A549 (cell line): ENCODE results near the gene GSK3A. TPM values are rescaled to one million over a fixed set of nuclear protein-coding genes. Genes with fewer than 3 reads are reported as not detected.

Experiments
- ATAC-seq, 2 experiments: fragments of 200-7000 bp in 1 of 2; fragments of >200 bp in 1 of 2; cut with Nextera tagmentation in 1 of 2; cut with Tn5 transposase in 1 of 2; 3 replicates each; pipeline versions ENCODE4 v1.8.0 to v1.9.1; 2018 to 2020; ENCODE audit warnings: mild to moderate bottlenecking in 1 of 2, moderate library complexity in 1 of 2
- CTCF ChIA-PET: fragments of 300-600 bp; sonication (Branson Sonifier 250); formaldehyde crosslinking; extraction: SDS; loops from one replicate; lab custom pipeline; 2021; ENCODE audit warnings: antibody characterized with exemption, inconsistent platforms; lab: Yijun Ruan, JAX
- POLR2A ChIA-PET: fragments of 350-600 bp; formaldehyde crosslinking; extraction: SDS; loops from one replicate; lab custom pipeline; 2021; ENCODE audit warnings: antibody characterized with exemption, inconsistent platforms; lab: Yijun Ruan, JAX
- DNase-seq, 2 experiments: peaks; one replicate each; pipeline versions ENCODE4 v3.0.0 to v3.0.0-alpha.2; 2011 to 2016; ENCODE audit warnings: low read depth in 1 of 2, low spot score in 1 of 2
- FAIRE-seq: peaks from 2 replicates; lab custom pipeline; 2011; peaks lifted over from hg19 to GRCh38; lab: Jason Lieb, UNC
- H3K27ac ChIP-seq, 2 experiments: fragments of >200 bp; sonication (Bioruptor Twin); formaldehyde crosslinking; 3 replicates each; pipeline ENCODE4 v1.5.1; 2016 to 2017
- H3K4me1 ChIP-seq: fragments of >200 bp; sonication (Bioruptor Twin); formaldehyde crosslinking; 3 replicates; pipeline ENCODE4 v1.6.1; 2016
- H3K4me2 ChIP-seq: fragments of >200 bp; sonication (Bioruptor Twin); formaldehyde crosslinking; 3 replicates; pipeline ENCODE4 v1.6.1; 2016
- H3K4me3 ChIP-seq: fragments of >200 bp; sonication (Bioruptor Twin); formaldehyde crosslinking; 3 replicates; pipeline ENCODE4 v1.5.1; 2016
- H3K9me3 ChIP-seq: fragments of >200 bp; sonication (Bioruptor Twin); formaldehyde crosslinking; 3 replicates; pipeline ENCODE4 v1.6.1; 2016
- ATOH8 ChIP-seq: fragments of 250-450 bp; sonication (Bioruptor Pico); IDR thresholded peaks from 2 replicates; pipeline ENCODE4 v1.5.0; 2020; ENCODE audit warnings: low read depth, mild to moderate bottlenecking, moderate library complexity
- BCL3 ChIP-seq: fragments of >200 bp; sonication (Bioruptor Twin); formaldehyde crosslinking; IDR thresholded peaks from 3 replicates; pipeline ENCODE4 v1.6.1; 2016
- BHLHE40 ChIP-seq: IDR thresholded peaks from 2 replicates; pipeline ENCODE4 v1.6.1; 2012; ENCODE audit warnings: low read depth, low read length, inconsistent platforms
- CEBPB ChIP-seq, 2 experiments: fragments of >200 bp in 1 of 2; sonication (Bioruptor Twin) in 1 of 2; formaldehyde crosslinking in 1 of 2; IDR thresholded peaks; 2 replicates each; pipeline ENCODE4 v1.6.1; 2012 to 2016
- CHD2 ChIP-seq: fragments of 150-350 bp; IDR thresholded peaks from 2 replicates; pipeline ENCODE4 v1.6.1; 2014; ENCODE audit warnings: low read length; ENCODE audit not compliant: partially characterized antibody
- E2F6 ChIP-seq: IDR thresholded peaks from 2 replicates; pipeline ENCODE4 v1.6.1; 2012; ENCODE audit warnings: low read depth, borderline replicate concordance
- EHMT2 ChIP-seq: fragments of 200-600 bp; sonication (generic); IDR thresholded peaks from 2 replicates; pipeline ENCODE4 v1.6.1; 2016; ENCODE audit warnings: antibody characterized with exemption, low read depth, mild to moderate bottlenecking, moderate library complexity
- EP300 ChIP-seq, 2 experiments: fragments of >200 bp; sonication (Bioruptor Twin); formaldehyde crosslinking; IDR thresholded peaks; 2 replicates in 1 of 2; 3 replicates in 1 of 2; pipeline ENCODE4 v1.6.1; 2016 to 2017
- ESRRA ChIP-seq: fragments of 150-350 bp; IDR thresholded peaks from 2 replicates; pipeline ENCODE4 v1.6.1; 2014; ENCODE audit warnings: mild to moderate bottlenecking, low read length, borderline replicate concordance
- FOSB ChIP-seq: fragments of 250-450 bp; sonication (Bioruptor Pico); IDR thresholded peaks from 2 replicates; pipeline ENCODE4 v1.5.0; 2020; ENCODE audit warnings: mild to moderate bottlenecking, moderate library complexity
- FOXS1 ChIP-seq: fragments of 250-450 bp; sonication (Bioruptor Pico); IDR thresholded peaks from 2 replicates; pipeline ENCODE4 v1.5.0; 2020; ENCODE audit warnings: mild to moderate bottlenecking, moderate library complexity
- HES2 ChIP-seq: fragments of >200 bp; sonication (Bioruptor Twin); formaldehyde crosslinking; IDR thresholded peaks from 2 replicates; pipeline ENCODE4 v1.6.1; 2016
- HEYL ChIP-seq: fragments of 250-450 bp; sonication (Bioruptor Pico); IDR thresholded peaks from 2 replicates; pipeline ENCODE4 v1.8.0; 2021; ENCODE audit warnings: mild to moderate bottlenecking, moderate library complexity
- HMGXB4 ChIP-seq: fragments of 250-450 bp; sonication (Bioruptor Pico); IDR thresholded peaks from 2 replicates; pipeline ENCODE4 v1.5.0; 2021; ENCODE audit warnings: mild to moderate bottlenecking, moderate library complexity, borderline replicate concordance
- KDM1A ChIP-seq: fragments of 200-600 bp; sonication (generic); IDR thresholded peaks from 2 replicates; pipeline ENCODE4 v1.6.1; 2016; ENCODE audit warnings: low read depth, mild to moderate bottlenecking
- MAFK ChIP-seq: fragments of 450-650 bp; IDR thresholded peaks from 2 replicates; pipeline ENCODE4 v1.6.1; 2014; ENCODE audit not compliant: partially characterized antibody
- MAX ChIP-seq: IDR thresholded peaks from 2 replicates; pipeline ENCODE4 v1.6.1; 2012
- MAZ ChIP-seq: fragments of 150-350 bp; IDR thresholded peaks from 2 replicates; pipeline ENCODE4 v1.6.1; 2014; ENCODE audit warnings: antibody characterized with exemption, low read depth, low read length, borderline replicate concordance
- MYC ChIP-seq: IDR thresholded peaks from 2 replicates; pipeline ENCODE4 v1.6.1; 2012; ENCODE audit warnings: mild to moderate bottlenecking, inconsistent platforms, low read length, improper control_type of control experiment, borderline replicate concordance
- PHF8 ChIP-seq: fragments of 200-600 bp; sonication (generic); IDR thresholded peaks from 2 replicates; pipeline ENCODE4 v1.6.1; 2016; ENCODE audit warnings: low read depth, mild to moderate bottlenecking, antibody characterized with exemption, moderate library complexity, borderline replicate concordance
- POLR2AphosphoS2 ChIP-seq: conservative IDR thresholded peaks from 2 replicates; pipeline ENCODE4 v1.6.1; 2012; ENCODE audit warnings: low read length, improper control_type of control experiment, inconsistent platforms
- RARB ChIP-seq: fragments of 250-450 bp; sonication (Bioruptor Pico); IDR thresholded peaks from 2 replicates; pipeline ENCODE4 v1.8.0; 2021; ENCODE audit warnings: mild to moderate bottlenecking, moderate library complexity
- SMC3 ChIP-seq: fragments of >200 bp; sonication (Bioruptor Twin); formaldehyde crosslinking; IDR thresholded peaks from 3 replicates; pipeline ENCODE4 v1.6.1; 2018; ENCODE audit warnings: inconsistent platforms
- SREBF2 ChIP-seq: fragments of 450-650 bp; IDR thresholded peaks from 2 replicates; pipeline ENCODE4 v1.6.1; 2014; ENCODE audit warnings: mild to moderate bottlenecking, moderate library complexity
- TP53 ChIP-seq: fragments of 250-450 bp; sonication (Bioruptor Pico); IDR thresholded peaks from 2 replicates; pipeline ENCODE4 v1.5.0; 2021; ENCODE audit warnings: mild to moderate bottlenecking, moderate library complexity
- ZC3H11A ChIP-seq: fragments of 450-650 bp; IDR thresholded peaks from 2 replicates; pipeline ENCODE4 v1.6.1; 2014; ENCODE audit warnings: antibody characterized with exemption, mild to moderate bottlenecking
- WGBS: methylation state at CpG from one replicate; pipeline ENCODE4 v1.1.6; 2017; ENCODE audit errors: missing lambda C conversion rate; 5-methylcytosine and 5-hydroxymethylcytosine counted together
- polyA plus RNA-seq, 4 experiments: library from polyadenylated mRNA; depleted of rRNA in 3 of 4; stranded (reverse); fragments of >200 nt; fragmentation: RNase III in 1 of 4; extraction: RNeasy Plus Mini Kit Qiagen cat#74134 plus additional on column Dnase treatment in 1 of 4; gene quantifications; 2 replicates in 3 of 4; 3 replicates in 1 of 4; pipeline ENCODE4 v1.2.3, GENCODE V29; 2011 to 2017

Gene GSK3A
- polyA plus RNA-seq, 2 of the 4 experiments (the other 2 are of a cell fraction) = 55.2 to 85.1 TPM

- WGBS = 52% methylated on average over 3 of the region's 3 CpGs
- TF ChIP-seq RARB (no peak), MAX (no peak), MAZ (no peak), EP300 (IDR thresholded peaks at IDR 0.05) (no peak), BHLHE40 (no peak), KDM1A (no peak), FOSB (CRISPR knock-in tag) (no peak), HES2 (no peak), TP53 (CRISPR knock-in tag) (no peak), EHMT2 (no peak), SMC3 (no peak), HMGXB4 (CRISPR knock-in tag) (no peak), FOXS1 (CRISPR knock-in tag) (no peak)
- Histone ChIP-seq H3K4me2 (no peak overlapping the region), H3K27ac (no peak overlapping the region), H3K4me3 (no peak overlapping the region), H3K4me1 (peaks cover 14% of the 10 kb centered on the region), H3K9me3 (peaks cover 7% of the 10 kb centered on the region)
- no peak for FAIRE-seq
- CTCF ChIA-PET = interaction anchor here (0.7 to 14.9 kb wide), 11 partner anchors 8 to 231 kb away, joined by 3 to 323 read pairs (median 3); partner anchors contain the start of gene POU2F2
- ATAC-seq = no peak
- POLR2A ChIA-PET = interaction anchor here (0.6 kb wide), 2 partner anchors 76 to 80 kb away, joined by 3 to 7 read pairs; no protein-coding TSS in a partner anchor
- no peak for DNase-seq
Observed at GRCh38 chr19:42189133-42189532, 53.3 kb downstream of the GSK3A start.

- no peak overlapping the region for H3K27ac ChIP-seq
- peaks cover 6% of the 10 kb centered on the region for H3K9me3 ChIP-seq
- POLR2A ChIA-PET = interaction anchor here (0.6 kb wide), 2 partner anchors 75 to 79 kb away, joined by 3 to 7 read pairs; no protein-coding TSS in a partner anchor
- 64% methylated on average over 1 of the region's 1 CpG for WGBS
- ATAC-seq (no peak), DNase-seq (no peak), FAIRE-seq (no peak)
- no peak overlapping the region for H3K4me3 ChIP-seq
- peaks cover 14% of the 10 kb centered on the region for H3K4me1 ChIP-seq
- CTCF ChIA-PET = interaction anchor here (0.7 to 14.9 kb wide), 12 partner anchors 8 to 231 kb away, joined by 3 to 323 read pairs (median 3); partner anchors contain the start of gene POU2F2
- TF ChIP-seq ATOH8 (CRISPR knock-in tag) = no peak
- no peak for TF ChIP-seq CEBPB (IDR thresholded peaks at IDR 0.05)
- no peak for TF ChIP-seq PHF8
- TF ChIP-seq ESRRA = no peak
- TF ChIP-seq POLR2AphosphoS2 = no peak
- TF ChIP-seq SREBF2 = no peak
- no peak for TF ChIP-seq CHD2
- TF ChIP-seq MYC = no peak
- TF ChIP-seq HEYL (CRISPR knock-in tag) = no peak
- TF ChIP-seq MAX = no peak
- no peak for TF ChIP-seq E2F6
- TF ChIP-seq MAFK = no peak
- TF ChIP-seq BCL3 = no peak
- no peak for TF ChIP-seq ZC3H11A
- H3K4me2 ChIP-seq = no peak overlapping the region
Observed at GRCh38 chr19:42188665-42189064, 53.7 kb downstream of the GSK3A start.
